Progenitor cell of endocrine pancreas (in vitro differentiated cells): ENCODE data around the gene DRD3. TPM values are rescaled to one million over a fixed set of nuclear protein-coding genes. Genes with fewer than 3 reads are reported as not detected.

ENCODE experiments used
- DNase-seq: peaks from one replicate; pipeline ENCODE4 v3.0.0; 2021; ENCODE audit warnings: low spot score; ENCODE audit not compliant: unreplicated experiment
- H3K27ac Mint-ChIP-seq: 2 replicates; pipeline ENCODE4 v1.8.0; 2021; ENCODE audit warnings: mild to moderate bottlenecking, moderate library complexity, mixed read lengths
- H3K27me3 Mint-ChIP-seq: 2 replicates; pipeline ENCODE4 v1.8.0; 2021; ENCODE audit warnings: mixed read lengths
- H3K36me3 Mint-ChIP-seq: 2 replicates; pipeline ENCODE4 v1.8.0; 2022; ENCODE audit warnings: mixed read lengths; ENCODE audit not compliant: insufficient read depth
- H3K4me1 Mint-ChIP-seq: 2 replicates; pipeline ENCODE4 v1.8.0; 2021; ENCODE audit warnings: low read depth, mixed read lengths
- H3K4me3 Mint-ChIP-seq: 2 replicates; pipeline ENCODE4 v1.8.0; 2021; ENCODE audit warnings: low read depth, mild to moderate bottlenecking, moderate library complexity, mixed read lengths
- H3K9me3 Mint-ChIP-seq: 2 replicates; pipeline ENCODE4 v1.8.0; 2021; ENCODE audit warnings: low read depth, mixed read lengths
- CTCF ChIP-seq: fragments of 200-600 bp; sonication (generic); IDR thresholded peaks from one replicate; pipeline ENCODE4 v1.5.0; 2021; ENCODE audit warnings: antibody characterized with exemption, mild to moderate bottlenecking; ENCODE audit not compliant: unreplicated experiment
- total RNA-seq: library from RNA; stranded (reverse); gene quantifications from 2 replicates; pipeline ENCODE4 v1.2.1, GENCODE V29; 2021

DRD3 gene
- total RNA-seq, 1 donor from 2014 or later, result not detected

GRCh38 chr3:114115143-114115542 lies 63.7 kb downstream of the DRD3 start:
- no peak overlapping the region for H3K4me3 Mint-ChIP-seq

DNA sequence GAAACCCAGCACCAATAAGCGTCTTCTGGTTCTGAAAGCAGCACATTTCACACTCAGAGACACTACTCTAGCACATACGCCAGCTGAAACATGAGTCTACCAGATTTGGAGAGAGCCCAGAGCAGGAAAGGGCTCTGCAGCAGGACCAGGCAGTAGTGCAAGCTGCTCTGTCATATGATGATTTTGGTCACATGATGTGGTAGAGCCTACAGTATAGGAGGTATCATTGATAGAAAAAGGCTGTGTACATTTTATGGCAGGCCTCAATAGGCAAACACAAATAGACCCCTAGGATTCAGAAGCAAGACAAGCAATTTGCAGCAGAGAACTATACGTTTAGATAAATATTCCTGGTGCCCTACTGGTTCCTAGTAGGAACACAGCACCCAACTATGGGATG lies 64.1 kb downstream of the DRD3 start:
- no peak overlapping the region for H3K4me3 Mint-ChIP-seq
- DNase-seq, result no peak
- no peaks in the 10 kb centered on the region for H3K27me3 Mint-ChIP-seq
- TF ChIP-seq CTCF, result no peak
- H3K27ac Mint-ChIP-seq, result no peak overlapping the region
- no peaks in the 10 kb centered on the region for H3K36me3 Mint-ChIP-seq
- H3K4me1 Mint-ChIP-seq, result peaks cover 4% of the 10 kb centered on the region
- no peaks in the 10 kb centered on the region for H3K9me3 Mint-ChIP-seq

More at GRCh38 chr3:114115143-114115542, 63.7 kb downstream of the DRD3 start:
- no peak for DNase-seq
- H3K36me3 Mint-ChIP-seq, result no peaks in the 10 kb centered on the region
- no peak overlapping the region for H3K27ac Mint-ChIP-seq
- TF ChIP-seq CTCF, result no peak
- H3K9me3 Mint-ChIP-seq, result no peaks in the 10 kb centered on the region
- no peaks in the 10 kb centered on the region for H3K27me3 Mint-ChIP-seq
- peaks cover 4% of the 10 kb centered on the region for H3K4me1 Mint-ChIP-seq

DNA sequence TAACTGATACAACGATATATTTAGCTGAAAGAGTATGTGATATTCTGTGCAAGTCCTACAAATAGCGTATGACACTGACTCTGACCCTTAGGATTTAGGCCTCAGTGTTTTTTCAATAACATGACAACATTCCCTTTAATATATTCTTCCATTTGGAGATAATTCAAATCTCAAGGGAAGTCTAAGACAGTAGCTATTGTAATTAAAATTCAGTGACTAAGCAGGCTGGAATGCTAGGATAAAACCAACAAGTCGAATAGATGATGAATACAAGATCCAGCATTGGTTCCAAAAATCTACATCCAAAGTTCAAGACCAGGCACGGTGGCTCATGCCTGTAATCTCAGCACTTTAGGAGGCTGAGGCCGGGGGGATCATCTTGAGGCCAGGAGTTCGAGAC lies 66.2 kb downstream of the DRD3 start:
- no peak for DNase-seq
- Mint-ChIP-seq H3K4me3 (no peak overlapping the region), H3K4me1 (peaks cover 4% of the 10 kb centered on the region), H3K36me3 (no peaks in the 10 kb centered on the region), H3K27ac (no peak overlapping the region), H3K27me3 (no peaks in the 10 kb centered on the region), H3K9me3 (no peaks in the 10 kb centered on the region)
- TF ChIP-seq CTCF, result no peak

- Mint-ChIP-seq H3K27ac (no peak overlapping the region), H3K9me3 (no peaks in the 10 kb centered on the region), H3K36me3 (no peaks in the 10 kb centered on the region), H3K4me1 (peaks cover 4% of the 10 kb centered on the region), H3K27me3 (no peaks in the 10 kb centered on the region), H3K4me3 (no peak overlapping the region)
- DNase-seq, result no peak
- no peak for TF ChIP-seq CTCF
These were observed 67.6 kb downstream of the DRD3 start for GRCh38 chr3:114111060-114111770.

- Mint-ChIP-seq H3K27me3 (no peaks in the 10 kb centered on the region), H3K9me3 (no peaks in the 10 kb centered on the region), H3K27ac (no peak overlapping the region), H3K4me3 (no peak overlapping the region), H3K36me3 (no peaks in the 10 kb centered on the region), H3K4me1 (peaks cover 4% of the 10 kb centered on the region)
- DNase-seq, result no peak
- no peak for TF ChIP-seq CTCF
These were observed 68.4 kb downstream of the DRD3 start for GRCh38 chr3:114110439-114110838.
